NCI-H748 (cell line): Measurements from ENCODE around the gene PHF14.

ENCODE experiments used
- DNase-seq: peaks from one replicate; lab custom pipeline; 2025; ENCODE audit not compliant: unreplicated experiment; lab: John Stamatoyannopoulos, UW

PHF14 gene

GRCh38 chr7:11206177-11206899 lies 232.7 kb downstream of the PHF14 start:
- peak; percentile 65 for DNase-seq

GRCh38 chr7:11207565-11207964 lies 233.9 kb downstream of the PHF14 start:
- DNase-seq: no peak

- no peak for DNase-seq
Observed at GRCh38 chr7:11208883-11209465, 235.3 kb downstream of the PHF14 start.

- DNase-seq: no peak
Observed at GRCh38 chr7:11210374-11210773, 236.7 kb downstream of the PHF14 start.

GRCh38 chr7:11212080-11212711 lies 238.5 kb downstream of the PHF14 start:
- peak; percentile 84 for DNase-seq

GRCh38 chr7:11212816-11213215 lies 239.1 kb downstream of the PHF14 start:
- DNase-seq: peak; percentile 55

GRCh38 chr7:11213266-11213665 lies 239.6 kb downstream of the PHF14 start:
- DNase-seq: no peak

GRCh38 chr7:11216276-11216675 lies 242.6 kb downstream of the PHF14 start:
- DNase-seq: no peak

GRCh38 chr7:11217848-11218565 lies 244.3 kb downstream of the PHF14 start:
- DNase-seq: no peak
